Activated CD4-positive, alpha-beta T cell treated with anti-CD3 and anti-CD28 coated beads, Interleukin-2, amount 10 ng/mL, durations not matched to agents 24 days and 14 days (primary cell): ENCODE data around the gene TPK1. TPM values are rescaled to one million over a fixed set of nuclear protein-coding genes. Genes with fewer than 3 reads are reported as not detected.

Source experiments
- DNase-seq: peaks from one replicate; pipeline ENCODE4 v3.0.0; 2022
- H3K27ac Mint-ChIP-seq: one replicate; pipeline ENCODE4 v1.8.0; 2022; ENCODE audit warnings: mild to moderate bottlenecking, mixed read lengths
- H3K27me3 Mint-ChIP-seq: one replicate; pipeline ENCODE4 v1.8.0; 2022; ENCODE audit warnings: mixed read lengths
- H3K36me3 Mint-ChIP-seq: one replicate; pipeline ENCODE4 v1.8.0; 2022; ENCODE audit warnings: low read depth, mild to moderate bottlenecking, mixed read lengths
- H3K4me1 Mint-ChIP-seq: one replicate; pipeline ENCODE4 v1.8.0; 2021; ENCODE audit warnings: mixed read lengths
- H3K4me3 Mint-ChIP-seq: one replicate; pipeline ENCODE4 v1.8.0; 2022; ENCODE audit warnings: mild to moderate bottlenecking, moderate library complexity, mixed read lengths
- H3K9me3 Mint-ChIP-seq: one replicate; pipeline ENCODE4 v1.8.0; 2021; ENCODE audit warnings: mixed read lengths
- intact Hi-C: fragments of 100-400 bp; cut with micrococcal nuclease; formaldehyde crosslinking; loops from one replicate; pipeline ENCODE4 v1.15.1; 2023
- total RNA-seq: library from RNA; stranded (reverse); gene quantifications from 2 replicates; pipeline ENCODE4 v1.2.3, GENCODE V29; 2022

TPK1 gene
- total RNA-seq, 1 donor from 2014 or later: 13.2 TPM

- intact Hi-C loops: no loop called here
- Mint-ChIP-seq H3K27me3 (peaks cover 2% of the 10 kb centered on the region), H3K4me1 (peaks cover 2% of the 10 kb centered on the region), H3K4me3 (no peak overlapping the region), H3K27ac (no peak overlapping the region), H3K9me3 (no peaks in the 10 kb centered on the region), H3K36me3 (no peaks in the 10 kb centered on the region)
- DNase-seq: no peak
Measured at GRCh38 chr7:144494355-144494754, 341.5 kb downstream of the TPK1 start.

- Mint-ChIP-seq H3K36me3 (no peaks in the 10 kb centered on the region), H3K27ac (no peak overlapping the region), H3K4me3 (no peak overlapping the region), H3K4me1 (peaks cover 2% of the 10 kb centered on the region), H3K27me3 (no peaks in the 10 kb centered on the region), H3K9me3 (no peaks in the 10 kb centered on the region)
- intact Hi-C loops: no loop called here
- DNase-seq: no peak
Measured at GRCh38 chr7:144489504-144489903, 346.3 kb downstream of the TPK1 start.

GRCh38 chr7:144488977-144489376, 346.9 kb downstream of the TPK1 start:
- H3K4me1 Mint-ChIP-seq: peaks cover 2% of the 10 kb centered on the region
- H3K9me3 Mint-ChIP-seq: peaks cover 5% of the 10 kb centered on the region
- H3K4me3 Mint-ChIP-seq: no peak overlapping the region
- no peak overlapping the region for H3K27ac Mint-ChIP-seq
- no peaks in the 10 kb centered on the region for H3K27me3 Mint-ChIP-seq
- intact Hi-C loops: no loop called here
- H3K36me3 Mint-ChIP-seq: no peaks in the 10 kb centered on the region
- no peak for DNase-seq

- H3K36me3 Mint-ChIP-seq: no peaks in the 10 kb centered on the region
- H3K4me1 Mint-ChIP-seq: peaks cover 2% of the 10 kb centered on the region
- peaks cover 6% of the 10 kb centered on the region for H3K9me3 Mint-ChIP-seq
- H3K27ac Mint-ChIP-seq: no peak overlapping the region
- intact Hi-C loops: no loop called here
- no peak for DNase-seq
- H3K4me3 Mint-ChIP-seq: no peak overlapping the region
- H3K27me3 Mint-ChIP-seq: no peaks in the 10 kb centered on the region
Measured at GRCh38 chr7:144487901-144488300, 348.0 kb downstream of the TPK1 start.

- no peaks in the 10 kb centered on the region for H3K36me3 Mint-ChIP-seq
- H3K9me3 Mint-ChIP-seq: peaks cover 6% of the 10 kb centered on the region
- H3K4me3 Mint-ChIP-seq: no peak overlapping the region
- DNase-seq: no peak
- intact Hi-C loops: no loop called here
- no peak overlapping the region for H3K27ac Mint-ChIP-seq
- no peaks in the 10 kb centered on the region for H3K27me3 Mint-ChIP-seq
- H3K4me1 Mint-ChIP-seq: no peaks in the 10 kb centered on the region
Measured at GRCh38 chr7:144484445-144484844, 351.4 kb downstream of the TPK1 start.

GRCh38 chr7:144483189-144483588, 352.7 kb downstream of the TPK1 start:
- H3K36me3 Mint-ChIP-seq: no peaks in the 10 kb centered on the region
- DNase-seq: no peak
- H3K4me1 Mint-ChIP-seq: no peaks in the 10 kb centered on the region
- intact Hi-C loops: no loop called here
- H3K27ac Mint-ChIP-seq: no peak overlapping the region
- peaks cover 6% of the 10 kb centered on the region for H3K9me3 Mint-ChIP-seq
- H3K4me3 Mint-ChIP-seq: no peak overlapping the region
- no peaks in the 10 kb centered on the region for H3K27me3 Mint-ChIP-seq

- Mint-ChIP-seq H3K4me3 (no peak overlapping the region), H3K27ac (no peak overlapping the region), H3K27me3 (no peaks in the 10 kb centered on the region), H3K36me3 (no peaks in the 10 kb centered on the region), H3K9me3 (peaks cover 6% of the 10 kb centered on the region), H3K4me1 (no peaks in the 10 kb centered on the region)
- intact Hi-C loops: no loop called here
- no peak for DNase-seq
Measured at GRCh38 chr7:144481833-144482232, 354.0 kb downstream of the TPK1 start.

- Mint-ChIP-seq H3K27ac (no peak overlapping the region), H3K4me3 (no peak overlapping the region), H3K4me1 (no peaks in the 10 kb centered on the region), H3K9me3 (no peaks in the 10 kb centered on the region), H3K27me3 (no peaks in the 10 kb centered on the region), H3K36me3 (no peaks in the 10 kb centered on the region)
- intact Hi-C loops: no loop called here
- no peak for DNase-seq
Measured at GRCh38 chr7:144477348-144477747, 358.5 kb downstream of the TPK1 start.

- Mint-ChIP-seq H3K27me3 (no peaks in the 10 kb centered on the region), H3K9me3 (no peaks in the 10 kb centered on the region)
- intact Hi-C loops: no loop called here
Measured at GRCh38 chr7:144474800-144475615, 360.8 kb downstream of the TPK1 start.

GRCh38 chr7:144474363-144474762, 361.5 kb downstream of the TPK1 start:
- no peak overlapping the region for H3K27ac Mint-ChIP-seq
- no peaks in the 10 kb centered on the region for H3K9me3 Mint-ChIP-seq
- H3K4me1 Mint-ChIP-seq: no peaks in the 10 kb centered on the region
- no peak overlapping the region for H3K4me3 Mint-ChIP-seq
- no peak for DNase-seq
- intact Hi-C loops: no loop called here
- no peaks in the 10 kb centered on the region for H3K36me3 Mint-ChIP-seq
- no peaks in the 10 kb centered on the region for H3K27me3 Mint-ChIP-seq

More at GRCh38 chr7:144474800-144475615, 360.8 kb downstream of the TPK1 start:
- H3K4me3 Mint-ChIP-seq: no peak overlapping the region
- no peak overlapping the region for H3K27ac Mint-ChIP-seq
- no peak for DNase-seq
- no peaks in the 10 kb centered on the region for H3K36me3 Mint-ChIP-seq
- H3K4me1 Mint-ChIP-seq: no peaks in the 10 kb centered on the region

GRCh38 chr7:144473908-144474307, 361.9 kb downstream of the TPK1 start:
- Mint-ChIP-seq H3K9me3 (peaks cover 1% of the 10 kb centered on the region), H3K27me3 (no peaks in the 10 kb centered on the region)

GRCh38 chr7:144470078-144470477, 365.8 kb downstream of the TPK1 start:
- intact Hi-C loops: no loop called here
- Mint-ChIP-seq H3K27ac (no peak overlapping the region), H3K36me3 (no peaks in the 10 kb centered on the region), H3K27me3 (no peaks in the 10 kb centered on the region), H3K4me1 (no peaks in the 10 kb centered on the region), H3K4me3 (no peak overlapping the region), H3K9me3 (peaks cover 17% of the 10 kb centered on the region)
- no peak for DNase-seq

More at GRCh38 chr7:144473908-144474307, 361.9 kb downstream of the TPK1 start:
- DNase-seq: no peak
- Mint-ChIP-seq H3K4me3 (no peak overlapping the region), H3K36me3 (no peaks in the 10 kb centered on the region), H3K27ac (no peak overlapping the region), H3K4me1 (no peaks in the 10 kb centered on the region)
- intact Hi-C loops: no loop called here

GRCh38 chr7:144468990-144469732, 366.7 kb downstream of the TPK1 start:
- Mint-ChIP-seq H3K9me3 (peaks cover 23% of the 10 kb centered on the region), H3K27me3 (no peaks in the 10 kb centered on the region), H3K36me3 (no peaks in the 10 kb centered on the region)

GRCh38 chr7:144459635-144460034, 376.2 kb downstream of the TPK1 start:
- Mint-ChIP-seq H3K27me3 (no peaks in the 10 kb centered on the region), H3K4me1 (no peaks in the 10 kb centered on the region), H3K9me3 (peaks cover 24% of the 10 kb centered on the region), H3K27ac (no peak overlapping the region), H3K4me3 (no peak overlapping the region), H3K36me3 (no peaks in the 10 kb centered on the region)
- intact Hi-C loops: no loop called here
- DNase-seq: no peak

More at GRCh38 chr7:144468990-144469732, 366.7 kb downstream of the TPK1 start:
- DNase-seq: no peak
- Mint-ChIP-seq H3K27ac (no peak overlapping the region), H3K4me1 (no peaks in the 10 kb centered on the region), H3K4me3 (no peak overlapping the region)
- intact Hi-C loops: no loop called here
